ENCODE results near the gene RPL22.

DNA sequence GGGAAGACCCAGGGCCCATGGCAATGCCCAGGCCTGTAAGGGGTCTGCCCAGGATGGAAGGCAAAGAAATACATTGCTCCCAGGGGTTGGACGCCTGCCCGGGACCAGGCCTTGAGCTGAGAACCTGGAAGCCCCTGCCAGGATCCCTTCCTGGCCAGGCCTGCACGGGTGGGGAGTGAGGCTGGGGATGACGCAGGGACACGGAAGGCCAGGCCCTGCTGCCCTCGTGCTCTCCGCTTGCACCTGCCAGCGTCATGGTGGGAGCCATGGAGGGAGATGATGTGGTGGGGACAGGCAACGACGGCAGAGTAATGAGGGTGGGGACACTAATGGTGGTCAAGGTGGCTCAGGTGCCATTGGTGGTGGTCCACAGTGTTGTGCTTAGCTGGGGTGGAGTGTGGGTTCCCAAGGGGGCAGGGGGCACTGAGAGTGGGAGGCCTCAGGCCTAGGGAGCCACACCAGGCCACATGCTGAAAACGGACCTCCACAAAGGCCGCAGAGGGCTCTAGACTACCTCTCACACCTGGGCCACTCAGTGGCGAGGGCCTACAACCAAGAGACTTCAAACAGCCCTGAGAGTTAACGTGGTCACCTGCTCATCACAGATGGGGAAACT lies 48.9 kb upstream of the RPL22 start:
- TF ChIP-seq, protein P1, sequence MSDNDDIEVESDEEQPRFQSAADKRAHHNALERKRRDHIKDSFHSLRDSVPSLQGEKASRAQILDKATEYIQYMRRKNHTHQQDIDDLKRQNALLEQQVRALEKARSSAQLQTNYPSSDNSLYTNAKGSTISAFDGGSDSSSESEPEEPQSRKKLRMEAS (IDR thresholded peaks at IDR 0.05) = no peak
- TF ChIP-seq, protein P2, sequence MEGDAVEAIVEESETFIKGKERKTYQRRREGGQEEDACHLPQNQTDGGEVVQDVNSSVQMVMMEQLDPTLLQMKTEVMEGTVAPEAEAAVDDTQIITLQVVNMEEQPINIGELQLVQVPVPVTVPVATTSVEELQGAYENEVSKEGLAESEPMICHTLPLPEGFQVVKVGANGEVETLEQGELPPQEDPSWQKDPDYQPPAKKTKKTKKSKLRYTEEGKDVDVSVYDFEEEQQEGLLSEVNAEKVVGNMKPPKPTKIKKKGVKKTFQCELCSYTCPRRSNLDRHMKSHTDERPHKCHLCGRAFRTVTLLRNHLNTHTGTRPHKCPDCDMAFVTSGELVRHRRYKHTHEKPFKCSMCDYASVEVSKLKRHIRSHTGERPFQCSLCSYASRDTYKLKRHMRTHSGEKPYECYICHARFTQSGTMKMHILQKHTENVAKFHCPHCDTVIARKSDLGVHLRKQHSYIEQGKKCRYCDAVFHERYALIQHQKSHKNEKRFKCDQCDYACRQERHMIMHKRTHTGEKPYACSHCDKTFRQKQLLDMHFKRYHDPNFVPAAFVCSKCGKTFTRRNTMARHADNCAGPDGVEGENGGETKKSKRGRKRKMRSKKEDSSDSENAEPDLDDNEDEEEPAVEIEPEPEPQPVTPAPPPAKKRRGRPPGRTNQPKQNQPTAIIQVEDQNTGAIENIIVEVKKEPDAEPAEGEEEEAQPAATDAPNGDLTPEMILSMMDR (IDR thresholded peaks at IDR 0.05; ENCODE audit: low read depth, low read length, missing input control) = no peak
- no peak for TF ChIP-seq FOXA1 (IDR thresholded peaks at IDR 0.05)
- TF ChIP-seq GABPA (IDR thresholded peaks at IDR 0.05 in 1 of 2, conservative IDR thresholded peaks at IDR 0.05 in 1 of 2) = no peak
- TF ChIP-seq, protein P3, sequence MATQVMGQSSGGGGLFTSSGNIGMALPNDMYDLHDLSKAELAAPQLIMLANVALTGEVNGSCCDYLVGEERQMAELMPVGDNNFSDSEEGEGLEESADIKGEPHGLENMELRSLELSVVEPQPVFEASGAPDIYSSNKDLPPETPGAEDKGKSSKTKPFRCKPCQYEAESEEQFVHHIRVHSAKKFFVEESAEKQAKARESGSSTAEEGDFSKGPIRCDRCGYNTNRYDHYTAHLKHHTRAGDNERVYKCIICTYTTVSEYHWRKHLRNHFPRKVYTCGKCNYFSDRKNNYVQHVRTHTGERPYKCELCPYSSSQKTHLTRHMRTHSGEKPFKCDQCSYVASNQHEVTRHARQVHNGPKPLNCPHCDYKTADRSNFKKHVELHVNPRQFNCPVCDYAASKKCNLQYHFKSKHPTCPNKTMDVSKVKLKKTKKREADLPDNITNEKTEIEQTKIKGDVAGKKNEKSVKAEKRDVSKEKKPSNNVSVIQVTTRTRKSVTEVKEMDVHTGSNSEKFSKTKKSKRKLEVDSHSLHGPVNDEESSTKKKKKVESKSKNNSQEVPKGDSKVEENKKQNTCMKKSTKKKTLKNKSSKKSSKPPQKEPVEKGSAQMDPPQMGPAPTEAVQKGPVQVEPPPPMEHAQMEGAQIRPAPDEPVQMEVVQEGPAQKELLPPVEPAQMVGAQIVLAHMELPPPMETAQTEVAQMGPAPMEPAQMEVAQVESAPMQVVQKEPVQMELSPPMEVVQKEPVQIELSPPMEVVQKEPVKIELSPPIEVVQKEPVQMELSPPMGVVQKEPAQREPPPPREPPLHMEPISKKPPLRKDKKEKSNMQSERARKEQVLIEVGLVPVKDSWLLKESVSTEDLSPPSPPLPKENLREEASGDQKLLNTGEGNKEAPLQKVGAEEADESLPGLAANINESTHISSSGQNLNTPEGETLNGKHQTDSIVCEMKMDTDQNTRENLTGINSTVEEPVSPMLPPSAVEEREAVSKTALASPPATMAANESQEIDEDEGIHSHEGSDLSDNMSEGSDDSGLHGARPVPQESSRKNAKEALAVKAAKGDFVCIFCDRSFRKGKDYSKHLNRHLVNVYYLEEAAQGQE (IDR thresholded peaks at IDR 0.05) = no peak
- TF ChIP-seq RAD21 (IDR thresholded peaks at IDR 0.05) = no peak
- TF ChIP-seq, protein P4, sequence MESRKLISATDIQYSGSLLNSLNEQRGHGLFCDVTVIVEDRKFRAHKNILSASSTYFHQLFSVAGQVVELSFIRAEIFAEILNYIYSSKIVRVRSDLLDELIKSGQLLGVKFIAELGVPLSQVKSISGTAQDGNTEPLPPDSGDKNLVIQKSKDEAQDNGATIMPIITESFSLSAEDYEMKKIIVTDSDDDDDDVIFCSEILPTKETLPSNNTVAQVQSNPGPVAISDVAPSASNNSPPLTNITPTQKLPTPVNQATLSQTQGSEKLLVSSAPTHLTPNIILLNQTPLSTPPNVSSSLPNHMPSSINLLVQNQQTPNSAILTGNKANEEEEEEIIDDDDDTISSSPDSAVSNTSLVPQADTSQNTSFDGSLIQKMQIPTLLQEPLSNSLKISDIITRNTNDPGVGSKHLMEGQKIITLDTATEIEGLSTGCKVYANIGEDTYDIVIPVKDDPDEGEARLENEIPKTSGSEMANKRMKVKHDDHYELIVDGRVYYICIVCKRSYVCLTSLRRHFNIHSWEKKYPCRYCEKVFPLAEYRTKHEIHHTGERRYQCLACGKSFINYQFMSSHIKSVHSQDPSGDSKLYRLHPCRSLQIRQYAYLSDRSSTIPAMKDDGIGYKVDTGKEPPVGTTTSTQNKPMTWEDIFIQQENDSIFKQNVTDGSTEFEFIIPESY (IDR thresholded peaks at IDR 0.05) = no peak
- no peak for TF ChIP-seq EGR1 (IDR thresholded peaks at IDR 0.05; ENCODE audit: low read depth in 2 of 2)
